Activated CD8-positive, alpha-beta memory T cell treated with anti-CD3 and anti-CD28 coated beads, Interleukin-2, amount 50 U/mL, for 1 hour (primary cell): ENCODE results near the gene GPR158.

Experiments
- DNase-seq: peaks from one replicate; pipeline ENCODE4 v3.0.0-alpha.2; 2020; ENCODE audit errors: extremely low read depth

Gene GPR158

DNA sequence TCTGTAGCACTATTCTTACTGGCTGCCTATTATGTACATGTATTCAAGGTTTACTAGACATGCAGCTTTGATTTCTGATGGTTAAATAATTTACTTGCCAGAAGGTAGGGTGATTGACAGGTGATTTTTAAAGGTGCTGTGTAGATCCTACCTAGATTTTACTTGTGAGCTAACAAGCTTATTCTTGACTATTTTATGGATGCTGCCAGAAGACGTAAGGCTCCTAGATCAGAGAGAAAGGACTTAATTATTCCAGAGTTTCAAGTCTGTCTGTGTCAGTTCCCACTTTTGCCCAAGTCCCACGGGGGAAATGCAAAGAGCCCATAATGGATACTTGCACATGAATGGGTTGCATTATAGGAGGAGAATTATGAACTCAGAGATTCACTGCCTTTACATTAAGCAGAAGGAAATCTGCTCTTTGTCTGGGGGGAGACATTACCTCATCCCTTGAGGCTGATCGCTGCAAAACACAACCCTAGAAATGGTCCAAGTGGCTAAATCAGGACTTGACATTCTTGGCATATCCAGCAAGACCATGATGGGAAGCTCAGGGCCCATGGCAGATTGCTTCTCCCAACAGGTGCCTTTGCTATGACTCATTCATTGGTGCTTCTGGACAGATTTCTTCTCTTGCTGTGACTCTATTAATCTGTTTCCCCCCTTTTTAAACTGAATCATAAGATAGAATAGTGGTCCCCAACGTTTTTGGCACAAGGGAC is 32.1 kb downstream of the GPR158 start:
- DNase-seq, result no peak

- no peak for DNase-seq
Measured at GRCh38 chr10:25209618-25210017, 34.8 kb downstream of the GPR158 start.

- no peak for DNase-seq
Measured at GRCh38 chr10:25210265-25210664, 35.5 kb downstream of the GPR158 start.

- DNase-seq, result no peak
Measured at GRCh38 chr10:25220156-25220555, 45.4 kb downstream of the GPR158 start.

DNA sequence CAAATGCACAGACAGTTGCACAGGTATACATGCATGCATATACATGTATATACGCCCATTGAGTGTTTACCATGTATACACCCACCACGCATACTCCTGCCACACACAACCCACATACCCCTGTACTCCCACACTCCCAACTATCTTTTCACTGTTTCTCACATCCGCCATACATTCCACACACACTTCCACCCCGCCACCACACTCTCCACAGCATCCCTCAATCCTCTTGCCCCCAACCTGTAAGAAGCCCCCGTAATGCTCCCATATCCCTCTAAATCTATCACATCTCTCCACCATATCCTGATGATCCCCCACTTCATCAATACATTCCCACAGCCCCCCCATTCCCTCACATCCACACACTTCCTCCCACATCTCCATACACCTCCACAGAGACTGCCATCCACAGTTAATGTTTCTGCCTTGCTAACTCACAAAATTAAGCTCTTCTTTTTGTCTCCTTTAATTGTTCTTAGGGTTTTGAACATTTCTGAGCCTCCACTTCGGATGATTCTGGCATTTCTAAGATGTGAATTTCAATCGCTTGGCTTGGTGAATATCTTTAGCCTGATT is 47.4 kb downstream of the GPR158 start:
- no peak for DNase-seq

DNA sequence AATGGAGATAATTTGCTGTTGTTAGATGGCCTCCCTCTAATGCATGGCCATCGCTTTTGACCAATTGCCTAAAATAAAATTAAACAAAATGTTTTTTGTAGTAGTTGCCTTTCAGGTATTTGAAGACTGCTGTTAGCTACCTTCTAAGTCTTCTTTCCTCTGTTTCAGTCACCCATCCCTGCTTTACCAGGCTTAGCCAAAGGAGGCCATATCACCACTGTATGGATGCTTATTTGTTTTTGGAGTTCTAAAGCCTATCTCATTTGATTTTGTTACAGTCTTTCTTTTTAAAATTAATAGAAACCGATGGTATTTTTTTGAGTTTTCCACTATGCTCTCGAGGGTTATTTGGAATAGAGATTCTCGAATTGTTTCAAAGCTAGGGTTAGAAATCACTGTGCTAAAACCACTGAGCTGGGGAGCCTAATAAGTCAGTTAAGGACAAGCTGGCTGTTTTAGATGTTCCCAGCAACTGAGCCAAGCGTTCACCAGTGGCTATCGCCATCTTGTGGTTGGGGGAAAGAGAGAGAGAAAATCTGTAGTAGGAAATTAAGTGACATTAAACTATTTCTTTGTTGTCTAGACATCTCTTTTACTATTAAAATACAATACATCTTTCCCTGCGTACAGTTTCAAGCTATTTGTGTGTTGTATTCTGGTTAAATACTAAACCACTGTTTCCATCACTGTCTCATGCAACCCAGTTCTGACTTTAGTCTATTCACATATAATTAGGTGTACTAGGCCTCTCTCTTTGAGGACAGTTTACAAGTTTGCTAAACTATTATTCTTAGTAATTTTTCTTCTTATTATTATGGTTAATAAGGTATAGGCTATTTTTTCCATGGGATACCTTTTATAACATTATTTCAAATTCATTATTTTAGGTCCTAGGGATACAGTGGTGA is 52.2 kb downstream of the GPR158 start:
- no peak for DNase-seq

GRCh38 chr10:25231751-25232150 is 57.0 kb downstream of the GPR158 start:
- no peak for DNase-seq

DNA sequence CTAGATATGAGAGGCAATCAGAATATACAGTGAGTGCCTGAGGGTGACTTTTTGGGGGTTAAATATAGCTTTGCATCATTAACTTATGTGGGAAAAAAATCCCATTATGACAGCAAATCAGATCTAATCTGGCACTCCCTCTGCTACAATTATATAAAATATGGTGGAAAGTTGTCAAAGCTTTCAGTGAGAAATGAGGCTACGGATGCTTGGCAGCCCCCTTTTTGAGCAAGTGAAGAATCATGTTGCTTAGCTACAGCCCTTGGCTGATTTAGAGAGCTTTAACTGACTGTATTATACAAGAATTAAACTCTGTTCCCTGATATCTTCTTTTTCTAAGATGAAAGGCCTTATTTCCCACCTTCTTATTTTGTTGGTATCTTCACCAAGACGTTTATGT is 57.4 kb downstream of the GPR158 start:
- no peak for DNase-seq

DNA sequence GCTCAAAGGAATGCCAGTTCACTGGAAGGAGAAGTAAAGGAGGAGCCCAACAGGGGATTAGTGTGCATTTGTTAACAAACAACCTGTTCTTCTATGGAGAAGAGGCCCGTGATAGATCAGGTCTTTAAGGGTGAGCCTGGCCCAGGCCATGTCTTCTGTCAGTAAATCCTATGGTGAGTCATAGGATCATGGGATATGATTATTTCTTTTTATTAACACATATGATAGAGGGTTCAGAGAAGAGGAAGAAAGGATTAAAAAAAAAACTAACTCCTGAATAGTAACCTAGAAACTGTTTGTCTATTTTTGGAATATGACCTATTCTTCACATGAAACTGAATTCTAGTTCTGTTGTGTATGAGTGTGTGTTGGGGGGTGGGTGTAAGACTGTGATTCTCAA is 70.4 kb downstream of the GPR158 start:
- no peak for DNase-seq

GRCh38 chr10:25257646-25258045 is 82.8 kb downstream of the GPR158 start:
- DNase-seq, result no peak

DNA sequence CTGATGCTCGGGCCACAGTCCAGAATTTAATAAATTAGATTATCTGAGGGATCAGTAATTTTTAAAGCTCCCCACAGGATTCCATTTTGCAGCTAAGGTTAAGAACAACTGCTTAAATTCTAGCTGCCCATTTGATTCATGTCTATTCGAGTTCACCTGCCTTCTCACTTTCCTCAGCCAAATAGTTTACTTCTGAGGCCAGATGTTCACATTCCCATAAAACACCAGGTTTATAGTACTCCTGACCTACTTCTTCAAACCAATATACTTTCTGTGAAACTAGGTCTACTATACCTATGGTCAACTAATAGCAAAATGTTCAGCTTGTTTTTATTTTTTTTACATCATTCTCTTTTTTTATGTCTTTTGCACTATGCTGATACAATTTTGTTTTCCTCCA is 86.3 kb downstream of the GPR158 start:
- no peak for DNase-seq

GRCh38 chr10:25261558-25261957 is 86.8 kb downstream of the GPR158 start:
- no peak for DNase-seq

- no peak for DNase-seq
Measured at GRCh38 chr10:25263931-25264330, 89.1 kb downstream of the GPR158 start.

- DNase-seq, result no peak
Measured at GRCh38 chr10:25278180-25278579, 103.4 kb downstream of the GPR158 start.

GRCh38 chr10:25280076-25280475 is 105.3 kb downstream of the GPR158 start:
- DNase-seq, result no peak

- DNase-seq, result no peak
Measured at GRCh38 chr10:25280573-25280972, 105.8 kb downstream of the GPR158 start.

GRCh38 chr10:25285809-25286208 is 111.0 kb downstream of the GPR158 start:
- DNase-seq, result no peak

GRCh38 chr10:25288181-25288580 is 113.4 kb downstream of the GPR158 start:
- DNase-seq, result no peak

- no peak for DNase-seq
Measured at GRCh38 chr10:25294032-25294926, 119.5 kb downstream of the GPR158 start.

DNA sequence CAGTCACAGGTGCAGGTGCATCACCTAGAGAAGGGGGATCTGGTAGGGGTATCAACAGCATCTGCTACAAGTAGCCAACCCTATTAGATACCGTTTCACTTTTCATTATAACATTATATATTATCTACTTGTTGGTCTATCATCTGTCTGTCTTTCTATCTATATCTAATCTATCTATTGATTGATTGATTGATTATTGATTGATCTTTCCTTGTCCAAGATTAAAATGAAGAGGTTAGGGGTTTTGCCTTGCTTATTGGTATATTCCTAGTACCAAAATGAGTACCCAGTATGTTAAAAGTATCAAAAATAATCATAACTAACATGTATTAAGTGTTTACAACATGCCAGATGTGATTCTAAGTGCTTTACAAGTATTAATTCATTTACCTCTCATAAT is 121.5 kb downstream of the GPR158 start:
- DNase-seq, result no peak

- DNase-seq, result no peak
Measured at GRCh38 chr10:25297466-25297865, 122.7 kb downstream of the GPR158 start.

DNA sequence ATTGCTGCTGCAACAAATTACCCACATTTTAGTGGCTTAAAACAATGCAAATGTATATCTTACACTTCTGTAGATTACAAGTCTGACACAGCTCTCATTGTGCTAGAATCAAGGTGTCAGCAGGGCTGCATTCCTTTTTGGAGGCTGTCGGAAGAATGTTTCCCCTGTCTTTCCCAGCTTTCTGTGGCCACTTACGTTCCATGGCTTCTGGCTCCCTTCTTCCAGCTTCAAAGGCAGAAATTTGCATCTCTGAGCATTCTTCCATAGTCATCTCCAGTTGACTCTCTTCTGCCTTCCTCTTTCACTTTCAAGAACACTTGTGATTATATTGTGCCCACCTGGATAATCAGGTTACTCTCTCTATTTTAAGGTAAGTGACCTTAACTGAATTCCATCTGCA is 125.3 kb downstream of the GPR158 start:
- DNase-seq, result no peak
